SHP77 (cell line): ENCODE measurements around the gene UNC45A.
"Not testable (repeated sequence)": the region's sequence is repeated elsewhere in the genome, so short reads cannot be mapped to it uniquely, and the experiment has no call there.

ENCODE experiments used
- DNase-seq, 2 experiments: peaks; one replicate each; lab custom pipeline; 2025; lab: John Stamatoyannopoulos, UW

Gene UNC45A, protein sequence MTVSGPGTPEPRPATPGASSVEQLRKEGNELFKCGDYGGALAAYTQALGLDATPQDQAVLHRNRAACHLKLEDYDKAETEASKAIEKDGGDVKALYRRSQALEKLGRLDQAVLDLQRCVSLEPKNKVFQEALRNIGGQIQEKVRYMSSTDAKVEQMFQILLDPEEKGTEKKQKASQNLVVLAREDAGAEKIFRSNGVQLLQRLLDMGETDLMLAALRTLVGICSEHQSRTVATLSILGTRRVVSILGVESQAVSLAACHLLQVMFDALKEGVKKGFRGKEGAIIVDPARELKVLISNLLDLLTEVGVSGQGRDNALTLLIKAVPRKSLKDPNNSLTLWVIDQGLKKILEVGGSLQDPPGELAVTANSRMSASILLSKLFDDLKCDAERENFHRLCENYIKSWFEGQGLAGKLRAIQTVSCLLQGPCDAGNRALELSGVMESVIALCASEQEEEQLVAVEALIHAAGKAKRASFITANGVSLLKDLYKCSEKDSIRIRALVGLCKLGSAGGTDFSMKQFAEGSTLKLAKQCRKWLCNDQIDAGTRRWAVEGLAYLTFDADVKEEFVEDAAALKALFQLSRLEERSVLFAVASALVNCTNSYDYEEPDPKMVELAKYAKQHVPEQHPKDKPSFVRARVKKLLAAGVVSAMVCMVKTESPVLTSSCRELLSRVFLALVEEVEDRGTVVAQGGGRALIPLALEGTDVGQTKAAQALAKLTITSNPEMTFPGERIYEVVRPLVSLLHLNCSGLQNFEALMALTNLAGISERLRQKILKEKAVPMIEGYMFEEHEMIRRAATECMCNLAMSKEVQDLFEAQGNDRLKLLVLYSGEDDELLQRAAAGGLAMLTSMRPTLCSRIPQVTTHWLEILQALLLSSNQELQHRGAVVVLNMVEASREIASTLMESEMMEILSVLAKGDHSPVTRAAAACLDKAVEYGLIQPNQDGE

DNA sequence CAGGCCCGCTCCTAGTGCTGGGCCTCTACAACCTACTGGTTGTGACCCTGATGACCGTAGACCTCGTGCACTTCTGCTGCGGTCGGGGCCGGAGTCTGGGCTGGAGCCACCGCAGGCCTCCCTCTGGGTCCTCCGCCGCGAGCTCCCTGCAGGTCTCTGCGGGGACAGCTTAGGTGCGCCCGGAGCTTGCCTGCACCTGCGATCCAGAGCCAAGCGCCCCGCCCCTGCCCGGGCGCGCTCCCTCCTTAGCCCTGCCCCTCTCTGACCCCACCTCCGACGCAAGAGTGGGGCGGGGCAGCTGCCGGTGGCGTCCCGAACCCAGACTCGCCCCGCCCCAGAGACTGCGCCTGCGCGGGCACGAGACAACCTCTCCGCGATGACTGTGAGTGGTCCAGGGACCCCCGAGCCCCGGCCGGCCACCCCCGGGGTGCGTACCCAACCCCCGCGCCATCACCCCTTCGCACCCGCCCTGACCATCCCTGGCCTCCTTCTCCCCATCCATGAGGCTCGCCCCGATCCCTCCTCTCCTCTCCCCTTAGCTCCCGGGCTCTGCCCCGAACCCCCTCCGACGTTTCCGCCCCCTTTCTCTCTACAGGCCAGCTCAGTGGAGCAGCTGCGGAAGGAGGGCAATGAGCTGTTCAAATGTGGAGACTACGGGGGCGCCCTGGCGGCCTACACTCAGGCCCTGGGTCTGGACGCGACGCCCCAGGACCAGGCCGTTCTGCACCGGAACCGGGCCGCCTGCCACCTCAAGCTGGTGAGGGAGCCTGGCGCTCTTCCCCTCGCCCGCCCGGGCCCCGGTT is at the start of gene UNC45A:
UNC45A (plus strand) TSS at position 337 of the 803 bp plus-strand sequence; CDS start at position 377, 40 bp downstream.
- DNase-seq: peak; percentile 72 to 86

DNA sequence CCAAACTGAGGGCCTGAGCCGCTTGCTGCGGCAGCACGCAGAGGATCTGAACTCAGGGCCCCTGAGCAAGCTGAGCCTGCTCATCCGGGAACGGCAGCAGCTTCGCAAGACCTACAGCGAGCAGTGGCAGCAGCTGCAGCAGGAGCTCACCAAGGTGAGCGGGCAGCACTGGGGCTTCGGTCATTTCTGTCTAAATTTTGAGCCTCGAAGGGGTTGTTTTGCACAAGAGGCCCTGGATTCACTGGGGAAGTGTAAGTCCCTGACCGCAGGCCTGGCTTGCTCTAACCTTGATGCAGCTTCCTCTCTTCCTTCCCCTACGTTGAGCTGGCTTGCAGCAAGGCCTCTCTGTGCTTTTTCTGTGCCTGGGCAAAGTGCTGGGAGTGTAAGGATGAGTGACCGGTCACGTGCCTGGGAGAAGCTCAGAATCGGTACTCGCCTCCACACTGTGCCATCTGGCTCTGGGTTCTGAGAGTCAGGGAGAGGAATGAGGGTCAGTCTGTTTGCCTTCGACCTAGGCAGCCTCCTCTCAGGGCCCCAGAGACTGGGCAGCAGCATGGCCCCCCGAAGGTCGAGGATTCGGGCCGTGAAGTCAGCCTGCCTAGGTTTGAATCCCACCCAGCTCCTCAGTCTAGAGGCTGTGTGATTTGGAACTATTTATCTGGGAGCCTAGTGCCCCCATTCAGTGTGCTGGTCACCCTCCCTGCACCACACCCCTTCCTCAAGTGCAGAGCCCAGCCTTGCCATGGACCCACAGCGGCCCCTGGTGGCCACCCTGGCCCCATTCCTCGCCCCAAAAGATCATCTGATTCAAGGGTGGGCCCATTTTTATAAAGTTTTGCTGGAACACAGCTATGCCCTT is 49.4 kb upstream of the UNC45A start:
- DNase-seq: peak; percentile 46

DNA sequence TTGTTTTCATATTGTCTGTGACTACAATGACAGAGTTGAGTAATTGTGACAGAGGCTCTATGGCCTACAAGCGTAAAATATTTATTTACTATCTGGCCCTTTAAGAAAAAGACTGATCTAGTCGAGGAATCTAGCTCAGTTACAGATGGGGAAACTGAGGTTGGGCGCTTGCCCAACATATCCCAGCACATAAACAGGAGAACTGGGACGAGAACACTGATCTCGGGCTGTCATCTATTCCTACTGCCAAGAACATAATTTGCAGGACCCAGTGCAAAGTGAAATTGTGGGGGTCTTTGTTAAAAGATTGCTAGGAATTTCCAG is 48.8 kb upstream of the UNC45A start:
- no peak for DNase-seq

DNA sequence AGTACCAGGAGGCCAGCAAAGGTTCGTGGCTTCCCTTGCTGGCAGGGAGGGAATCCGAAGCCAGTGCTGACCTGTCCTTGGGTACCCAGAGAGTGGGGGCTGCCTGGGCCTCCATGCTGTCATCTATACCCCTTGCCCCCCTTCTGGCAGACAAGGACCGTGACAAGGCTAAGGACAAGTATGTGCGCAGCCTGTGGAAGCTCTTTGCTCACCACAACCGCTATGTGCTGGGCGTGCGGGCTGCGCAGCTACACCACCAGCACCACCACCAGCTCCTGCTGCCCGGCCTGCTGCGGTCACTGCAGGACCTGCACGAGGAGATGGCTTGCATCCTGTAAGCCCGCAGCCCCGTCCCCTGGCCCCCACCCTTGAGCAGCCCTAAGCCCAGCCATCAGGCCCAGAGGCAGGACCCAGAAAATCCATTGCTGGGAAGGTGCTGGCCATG is 48.0 kb upstream of the UNC45A start:
- DNase-seq: no peak

DNA sequence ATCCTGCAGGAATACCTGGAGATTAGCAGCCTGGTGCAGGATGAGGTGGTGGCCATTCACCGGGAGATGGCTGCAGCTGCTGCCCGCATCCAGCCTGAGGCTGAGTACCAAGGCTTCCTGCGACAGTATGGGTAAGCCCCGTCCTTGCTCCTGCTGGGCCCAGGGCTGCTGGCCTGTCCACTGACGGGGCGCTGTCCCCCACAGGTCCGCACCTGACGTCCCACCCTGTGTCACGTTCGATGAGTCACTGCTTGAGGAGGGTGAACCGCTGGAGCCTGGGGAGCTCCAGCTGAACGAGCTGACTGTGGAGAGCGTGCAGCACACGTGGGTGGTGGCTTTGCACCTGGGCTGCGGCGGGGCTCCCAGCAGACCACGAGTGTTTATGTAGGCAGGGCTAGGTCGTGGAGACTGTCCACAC is 45.8 kb upstream of the UNC45A start:
- no peak for DNase-seq

DNA sequence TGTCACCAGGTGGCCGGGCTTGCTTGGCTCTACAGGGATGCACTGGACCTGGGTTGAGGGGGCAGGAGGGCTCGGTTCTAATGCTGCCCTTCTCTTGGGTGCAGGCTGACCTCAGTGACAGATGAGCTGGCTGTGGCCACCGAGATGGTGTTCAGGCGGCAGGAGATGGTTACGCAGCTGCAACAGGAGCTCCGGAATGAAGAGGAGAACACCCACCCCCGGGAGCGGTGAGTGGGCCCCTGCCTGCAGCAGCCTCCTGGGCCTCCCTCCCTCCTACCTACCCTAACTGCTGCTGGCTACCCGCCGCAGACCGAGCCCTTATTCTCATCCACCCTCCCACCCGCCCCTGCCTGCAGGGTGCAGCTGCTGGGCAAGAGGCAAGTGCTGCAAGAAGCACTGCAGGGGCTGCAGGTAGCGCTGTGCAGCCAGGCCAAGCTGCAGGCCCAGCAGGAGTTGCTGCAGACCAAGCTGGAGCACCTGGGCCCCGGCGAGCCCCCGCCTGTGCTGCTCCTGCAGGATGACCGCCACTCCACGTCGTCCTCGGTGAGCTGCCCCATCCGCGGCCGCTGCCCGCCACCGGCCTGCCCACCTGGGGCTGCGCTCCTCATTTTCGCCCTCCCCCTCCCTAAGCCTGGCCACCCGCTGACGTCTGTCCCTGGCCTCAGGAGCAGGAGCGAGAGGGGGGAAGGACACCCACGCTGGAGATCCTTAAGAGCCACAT is 45.2 kb upstream of the UNC45A start:
- no peak for DNase-seq

DNA sequence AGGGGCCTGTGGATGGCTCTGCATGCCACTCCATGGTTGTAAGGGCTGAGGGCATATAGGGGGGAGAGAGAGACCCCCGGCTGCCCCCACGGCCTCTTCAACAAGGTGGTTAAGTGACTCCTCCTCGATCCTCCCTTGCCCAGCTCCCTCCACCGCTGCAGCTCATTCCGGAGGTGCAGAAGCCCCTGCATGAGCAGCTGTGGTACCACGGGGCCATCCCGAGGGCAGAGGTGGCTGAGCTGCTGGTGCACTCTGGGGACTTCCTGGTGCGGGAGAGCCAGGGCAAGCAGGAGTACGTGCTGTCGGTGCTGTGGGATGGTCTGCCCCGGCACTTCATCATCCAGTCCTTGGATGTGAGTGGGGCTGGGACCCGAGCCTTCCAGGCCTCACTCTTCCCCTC is 44.2 kb upstream of the UNC45A start:
- DNase-seq: no peak

DNA sequence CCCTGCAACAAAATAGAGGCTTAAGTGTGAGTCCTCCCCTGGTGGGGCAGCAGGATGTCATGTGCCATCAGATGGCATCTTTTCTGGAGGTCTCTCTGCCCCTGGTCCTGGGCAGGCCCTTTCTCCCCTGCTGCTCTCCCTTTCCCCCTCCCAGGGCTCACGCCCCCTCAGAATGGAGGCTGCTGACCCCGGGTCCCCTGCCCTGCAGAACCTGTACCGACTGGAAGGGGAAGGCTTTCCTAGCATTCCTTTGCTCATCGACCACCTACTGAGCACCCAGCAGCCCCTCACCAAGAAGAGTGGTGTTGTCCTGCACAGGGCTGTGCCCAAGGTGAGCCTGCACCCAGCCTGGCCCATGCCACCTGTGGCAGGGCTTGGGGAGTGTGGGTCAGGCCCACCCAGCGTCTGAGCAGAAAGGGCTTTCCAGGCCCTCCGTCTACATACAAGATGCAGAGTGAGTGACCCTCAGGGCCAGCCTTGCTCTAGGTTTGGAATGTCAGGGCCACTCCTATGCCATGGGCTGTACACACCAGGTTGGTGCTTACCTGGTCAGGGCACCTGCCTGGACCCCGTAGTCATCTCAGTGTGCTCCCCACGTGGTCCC is 43.6 kb upstream of the UNC45A start:
- no peak for DNase-seq

DNA sequence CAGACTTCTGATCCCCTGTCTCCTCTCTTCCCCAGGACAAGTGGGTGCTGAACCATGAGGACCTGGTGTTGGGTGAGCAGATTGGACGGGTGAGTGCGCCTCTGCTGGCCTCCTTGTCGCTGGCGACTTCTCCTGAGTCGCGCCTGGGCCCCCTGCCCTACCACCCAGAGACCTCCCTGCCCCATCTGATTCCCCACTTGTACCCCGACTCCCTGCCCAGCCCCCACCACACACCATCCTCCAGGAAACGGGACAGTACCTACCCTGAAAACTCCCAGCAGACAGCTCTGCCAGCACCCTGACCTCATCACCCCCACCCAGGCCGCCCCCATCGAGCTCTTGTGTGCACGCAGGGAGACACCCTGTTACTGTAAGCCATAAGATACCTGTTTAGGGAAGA is 43.1 kb upstream of the UNC45A start:
- DNase-seq: no peak

DNA sequence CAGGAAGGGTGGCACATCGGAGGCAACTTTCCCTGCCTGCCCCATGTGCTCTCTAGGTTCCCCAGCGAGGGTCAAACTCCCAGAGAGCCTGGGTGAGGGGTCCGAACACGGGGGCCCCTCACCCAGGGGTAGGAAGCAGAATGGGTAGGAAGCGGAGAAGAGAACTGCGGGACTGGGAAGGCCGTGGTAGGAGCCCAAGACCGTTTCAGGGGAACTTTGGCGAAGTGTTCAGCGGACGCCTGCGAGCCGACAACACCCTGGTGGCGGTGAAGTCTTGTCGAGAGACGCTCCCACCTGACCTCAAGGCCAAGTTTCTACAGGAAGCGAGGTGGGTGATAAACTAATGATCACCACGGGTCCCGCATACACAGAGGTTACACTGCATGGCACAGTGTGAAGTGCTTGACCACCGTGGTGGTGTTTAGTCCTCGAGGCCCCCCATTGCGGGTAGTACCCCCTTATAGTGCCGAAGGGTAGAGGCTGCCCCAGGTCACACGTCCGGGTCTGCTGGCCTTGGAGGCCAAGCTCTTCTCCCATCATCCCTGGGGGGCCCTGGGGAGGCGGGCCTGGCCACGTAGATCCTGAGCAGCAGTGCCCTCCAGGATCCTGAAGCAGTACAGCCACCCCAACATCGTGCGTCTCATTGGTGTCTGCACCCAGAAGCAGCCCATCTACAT is 42.4 kb upstream of the UNC45A start:
- no peak for DNase-seq

DNA sequence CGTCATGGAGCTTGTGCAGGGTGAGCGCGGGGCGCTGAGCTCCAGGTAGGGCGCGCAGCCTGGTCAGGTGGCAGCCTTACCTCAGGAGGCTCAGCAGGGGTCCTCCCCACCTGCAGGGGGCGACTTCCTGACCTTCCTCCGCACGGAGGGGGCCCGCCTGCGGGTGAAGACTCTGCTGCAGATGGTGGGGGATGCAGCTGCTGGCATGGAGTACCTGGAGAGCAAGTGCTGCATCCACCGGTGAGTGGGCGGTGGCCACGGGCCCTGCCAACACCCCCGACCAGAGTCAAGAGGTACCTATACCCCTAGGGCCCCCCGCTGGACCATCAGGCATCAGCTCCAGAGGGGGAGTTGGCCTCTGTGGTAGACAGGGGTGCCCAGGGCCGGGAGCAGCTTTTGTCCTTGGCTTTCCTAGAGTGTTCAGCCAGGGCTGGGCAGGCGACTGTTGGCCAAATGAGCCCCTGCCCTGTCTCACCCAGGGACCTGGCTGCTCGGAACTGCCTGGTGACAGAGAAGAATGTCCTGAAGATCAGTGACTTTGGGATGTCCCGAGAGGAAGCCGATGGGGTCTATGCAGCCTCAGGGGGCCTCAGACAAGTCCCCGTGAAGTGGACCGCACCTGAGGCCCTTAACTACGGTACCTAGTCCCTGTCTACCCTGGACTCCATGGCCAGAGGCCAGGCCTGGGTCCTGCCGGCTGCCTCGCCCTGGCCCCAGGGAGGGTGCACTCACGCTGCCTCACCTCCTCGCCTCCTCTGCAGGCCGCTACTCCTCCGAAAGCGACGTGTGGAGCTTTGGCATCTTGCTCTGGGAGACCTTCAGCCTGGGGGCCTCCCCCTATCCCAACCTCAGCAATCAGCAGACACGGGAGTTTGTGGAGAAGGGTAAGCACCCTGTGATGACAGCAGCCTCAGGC is 41.7 kb upstream of the UNC45A start:
- peak; percentile 70 to 80 for DNase-seq

DNA sequence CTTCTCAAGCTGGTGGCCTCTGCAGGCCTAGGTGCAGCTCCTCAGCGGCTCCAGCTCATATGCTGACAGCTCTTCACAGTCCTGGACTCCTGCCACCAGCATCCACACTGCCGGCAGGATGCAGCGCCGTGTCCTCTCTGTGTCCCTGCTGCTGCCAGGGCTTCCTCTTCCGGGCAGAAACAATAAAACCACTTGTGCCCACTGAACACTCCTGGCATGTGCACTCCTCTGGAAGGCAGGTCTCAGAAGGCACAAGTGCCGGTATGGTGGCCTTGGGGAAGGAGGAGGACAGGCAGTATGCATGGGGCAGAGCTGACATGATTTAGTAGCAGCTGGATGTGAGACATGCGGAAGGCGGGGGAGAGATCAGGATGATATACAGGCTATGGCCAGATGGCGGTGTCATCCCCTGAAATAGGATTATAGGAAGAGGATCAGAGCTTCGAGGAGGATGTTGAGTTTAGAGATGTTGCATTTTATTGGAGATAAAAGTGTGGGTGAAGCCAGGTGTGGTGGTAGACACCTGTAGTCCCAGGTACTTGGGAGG is 39.4 kb upstream of the UNC45A start:
- DNase-seq: peak; percentile 65 to 77

DNA sequence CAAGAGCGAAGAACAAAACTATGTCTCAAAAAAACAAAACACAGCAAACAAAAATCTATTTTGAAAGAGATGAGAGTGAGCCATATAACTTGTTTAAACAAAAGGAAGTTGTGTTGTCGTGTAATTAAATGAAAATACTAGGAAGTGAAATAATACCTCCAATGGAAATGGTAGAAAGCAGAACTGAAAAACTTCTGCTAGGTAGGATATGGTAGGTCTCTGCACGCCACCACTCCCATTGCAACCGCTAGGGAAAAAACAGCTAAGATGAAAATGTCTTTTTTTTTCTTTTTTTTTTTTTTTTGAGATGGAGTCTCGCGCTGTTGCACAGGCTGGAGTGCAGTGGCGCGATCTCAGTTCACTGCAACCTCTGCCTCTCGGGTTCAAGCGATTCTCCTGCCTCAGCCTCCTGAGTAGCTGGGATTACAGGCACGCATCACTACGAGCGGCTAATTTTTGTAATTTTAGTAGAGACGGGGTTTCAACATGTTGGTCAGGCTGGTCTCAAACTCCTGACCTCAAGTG is 37.9 kb upstream of the UNC45A start:
- DNase-seq: not testable (repeated sequence)

DNA sequence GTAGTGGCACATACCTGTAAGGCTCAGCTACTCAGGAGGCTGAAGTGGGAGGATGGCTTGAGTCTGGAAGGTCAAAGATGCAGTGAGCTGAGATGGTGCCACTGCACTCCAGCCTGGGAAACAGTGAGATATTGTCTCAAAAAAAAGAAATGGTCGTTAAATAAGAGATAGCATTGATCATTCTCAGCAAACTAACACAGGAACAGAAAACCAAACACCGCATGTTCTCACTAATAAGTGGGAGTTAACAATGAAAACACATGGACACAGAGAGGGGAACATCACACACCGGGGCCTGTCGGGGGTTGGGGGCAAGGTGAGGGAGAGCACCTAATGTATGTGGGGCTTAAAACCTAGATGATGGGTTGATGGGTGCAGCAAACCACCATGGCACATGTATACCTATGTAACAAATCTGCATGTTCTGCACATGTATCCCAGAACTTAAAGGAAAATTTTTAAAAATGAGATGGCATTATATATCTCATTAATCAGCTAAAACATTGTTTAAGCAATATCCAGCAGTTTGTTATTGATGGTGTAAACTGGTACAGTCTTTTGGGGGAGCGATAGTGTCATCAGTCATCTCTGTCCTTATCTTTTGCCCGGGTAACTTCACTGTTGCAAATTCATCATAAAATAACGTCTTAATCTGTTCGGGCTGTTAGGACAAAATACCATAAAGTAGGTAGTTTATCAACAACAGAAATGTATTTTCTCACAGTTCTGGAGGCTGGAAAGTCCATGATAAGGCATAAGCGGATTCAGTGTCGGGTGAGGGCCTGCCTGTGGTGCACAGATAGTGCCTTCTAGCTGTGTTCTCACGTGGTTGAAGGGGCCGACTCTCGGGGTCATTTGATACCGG is 33.7 kb upstream of the UNC45A start:
- DNase-seq: peak in 1 of 2 experiments; percentile 41

DNA sequence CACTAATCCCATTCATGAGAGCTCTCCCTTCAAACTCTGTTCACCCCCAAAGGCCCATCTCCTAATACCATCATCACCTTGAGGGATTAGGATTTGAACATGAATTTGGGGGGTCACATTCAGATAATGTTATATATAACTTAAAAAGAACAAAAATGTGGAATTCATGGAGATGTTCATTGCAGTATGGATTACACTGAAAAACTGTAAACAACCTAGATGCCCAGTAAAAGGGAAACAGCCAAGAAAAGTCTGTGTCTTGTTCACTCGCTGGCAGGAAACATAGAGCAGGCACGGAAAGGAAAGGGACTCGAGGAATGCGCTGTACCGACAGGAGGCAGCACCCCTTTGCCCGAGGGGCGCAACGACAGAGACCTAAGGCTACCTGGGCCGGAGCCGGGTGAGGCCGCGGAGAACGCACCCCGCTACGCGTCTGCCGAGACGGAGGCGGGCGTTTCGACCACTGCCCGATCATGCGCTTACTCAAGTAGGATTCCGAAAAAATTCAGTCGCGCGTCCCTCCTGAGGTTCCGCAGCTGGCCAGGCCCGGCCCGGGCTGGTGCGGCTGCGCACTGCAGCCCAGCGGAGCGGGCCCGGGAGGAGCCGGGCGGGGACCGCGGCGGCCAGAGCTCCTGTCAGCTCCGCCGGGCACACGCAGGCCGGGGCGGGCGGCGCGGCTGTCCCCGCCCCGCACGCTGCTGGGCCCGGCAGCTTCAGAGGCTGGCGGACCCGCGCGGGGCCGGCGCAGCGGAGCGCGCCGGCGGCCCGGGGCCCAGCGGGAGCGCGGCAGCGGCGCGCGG is 32.8 kb upstream of the UNC45A start:
- DNase-seq: peak; percentile 68 to 83
